Psoas muscle (tissue), 8 donors: ENCODE data around the gene ADGRB2. TPM values are rescaled to one million over a fixed set of nuclear protein-coding genes. Genes with fewer than 3 reads are reported as not detected.

ENCODE experiments used
- ATAC-seq, 4 donors: fragments of 200-7000 bp; cut with Tn5 transposase; one replicate each; pipeline ENCODE4 v1.9.1; 2020; ENCODE audit warnings: moderate library complexity in 3 of 4, mild to moderate bottlenecking in 2 of 4
- DNase-seq, 2 donors: peaks; one replicate each; pipeline ENCODE4 v3.0.0-alpha.2; 2020
- H3K27ac ChIP-seq: fragments of 200-600 bp; one replicate; pipeline ENCODE4 v1.8.0; 2022
- H3K27me3 ChIP-seq, 3 donors: fragments of 200-600 bp in 1 of 3; one replicate each; pipeline versions ENCODE4 v1.6.1 to v1.8.0; 2013 to 2022; ENCODE audit warnings: low read length in 2 of 3, mild to moderate bottlenecking in 2 of 3, moderate library complexity in 1 of 3; ENCODE audit not compliant: insufficient read depth in 3 of 3
- H3K36me3 ChIP-seq, 2 donors: fragments of 200-600 bp in 1 of 2; one replicate each; pipeline versions ENCODE4 v1.6.1 to v1.8.0; 2013 to 2022; ENCODE audit warnings: low read depth in 1 of 2, mild to moderate bottlenecking in 1 of 2, moderate library complexity in 1 of 2; ENCODE audit not compliant: insufficient read depth in 1 of 2
- H3K4me1 ChIP-seq: fragments of 200-600 bp; one replicate; pipeline ENCODE4 v1.8.0; 2022
- H3K4me3 ChIP-seq: fragments of 200-600 bp; one replicate; pipeline ENCODE4 v1.8.0; 2022; ENCODE audit warnings: mild to moderate bottlenecking
- H3K9me3 ChIP-seq: fragments of 200-600 bp; one replicate; pipeline ENCODE4 v1.8.0; 2022
- CTCF ChIP-seq: fragments of 200-600 bp; IDR thresholded peaks from one replicate; pipeline ENCODE4 v1.8.0; 2022; ENCODE audit warnings: antibody characterized with exemption
- WGBS, 3 donors: extraction: QIAGEN DNeasy Blood & Tissue Kit; methylation state at CpG; one replicate each; pipeline versions ENCODE4 v1.1.6 to v1.1.7; 2013; 5-methylcytosine and 5-hydroxymethylcytosine counted together
- intact Hi-C, 2 donors: fragments of 100-400 bp; cut with DNase I; formaldehyde crosslinking; loops; one replicate each; pipeline versions ENCODE4 v1.11.0 to v1.14.2; 2022
- polyA plus RNA-seq, 3 donors: library from polyadenylated mRNA; stranded (reverse); fragments of 200-250 nt; gene quantifications; one replicate each; pipeline ENCODE4 v1.2.3, GENCODE V29; 2013
- total RNA-seq, 4 donors: library from RNA; stranded (reverse); fragmentation: NEBNext Ultra II Directional in 2 of 4; extraction: Animal tissue kit (Norgen Biotek cat#: 25700) in 2 of 4; gene quantifications; one replicate each; pipeline versions ENCODE4 v1.2.1 to v1.2.4, GENCODE V29; 2021 to 2023
- donor health status: healthy with polysubstance abuse.
- donor health status: DM: no; HTN: no; CAD: no; lungs with moderate emphysema.
- donor health status: Bipolar disorder and iron deficiency.
- donor health status: healthy.
- donor health status: DM: yes; HTN: yes; CAD: no.
- donor health status: DM: no; HTN: no; CAD: no.
- donor health status: DM: no; HTN: no; CAD: no.
- donor health status: DM: yes; HTN: yes; CAD: no.

The ADGRB2 gene
- total and polyA plus RNA-seq, 7 donors: 0.44 to 1.8 (median 0.73) TPM

- Histone ChIP-seq H3K4me3 (no peak overlapping the region), H3K4me1 (no peaks in the 10 kb centered on the region), H3K27ac (no peak overlapping the region), H3K9me3 (no peaks in the 10 kb centered on the region), H3K27me3 (no peaks in the 10 kb centered on the region), H3K36me3 (no peaks in the 10 kb centered on the region)
- DNase-seq (peak in 1 of 2 donors; percentile 38), ATAC-seq (no peak)
- 60 to 69% (median 67%) methylated on average over 12 of the region's 12 CpGs for WGBS, 3 donors
- intact Hi-C loops: loop anchor here in 1 of 2 donors (10.0 kb wide), 1 partner anchor 218 kb away; no protein-coding TSS in a partner anchor
- no peak for TF ChIP-seq CTCF
These were observed 18.6 kb upstream of the ADGRB2 start for GRCh38 chr1:31782421-31783410.

GRCh38 chr1:31781756-31782371 is 17.7 kb upstream of the ADGRB2 start:
- peak in 1 of 4 donors; percentile 11 for ATAC-seq
- Histone ChIP-seq H3K4me3 (no peak overlapping the region), H3K36me3 (no peaks in the 10 kb centered on the region), H3K27ac (no peak overlapping the region), H3K9me3 (no peaks in the 10 kb centered on the region), H3K27me3 (no peaks in the 10 kb centered on the region), H3K4me1 (no peaks in the 10 kb centered on the region)
- TF ChIP-seq CTCF: no peak
- peak in 1 of 2 donors; percentile 52 for DNase-seq
- intact Hi-C loops: loop anchor here in 1 of 2 donors (10.0 kb wide), 1 partner anchor 217 kb away; no protein-coding TSS in a partner anchor
- 59 to 61% (median 61%) methylated on average over 17 to 18 of the region's 18 CpGs for WGBS, 3 donors

GRCh38 chr1:31781138-31781755 is 17.1 kb upstream of the ADGRB2 start:
- no peak for TF ChIP-seq CTCF
- Histone ChIP-seq H3K27me3 (no peaks in the 10 kb centered on the region), H3K36me3 (no peaks in the 10 kb centered on the region), H3K4me1 (no peaks in the 10 kb centered on the region), H3K9me3 (no peaks in the 10 kb centered on the region), H3K27ac (no peak overlapping the region), H3K4me3 (no peak overlapping the region)
- peak in 1 of 4 donors; percentile 24 for ATAC-seq
- WGBS, 3 donors: 65 to 79% (median 75%) methylated on average over 7 of the region's 7 CpGs
- peak in 1 of 2 donors; percentile 57 for DNase-seq
- intact Hi-C loops: loop anchor here in 1 of 2 donors (10.0 kb wide), 1 partner anchor 216 kb away; no protein-coding TSS in a partner anchor

- ATAC-seq: no peak
- peaks cover 0 to 6% (median 0%) of the 10 kb centered on the region in 3 donors for H3K27me3 ChIP-seq
- peak in 1 of 2 donors; percentile 0 for DNase-seq
- intact Hi-C loops: loop anchor here in 1 of 2 donors (10.0 kb wide), 1 partner anchor 216 kb away; no protein-coding TSS in a partner anchor
- no peaks in the 10 kb centered on the region for H3K36me3 ChIP-seq
- H3K4me3 ChIP-seq: no peak overlapping the region
- H3K9me3 ChIP-seq: no peaks in the 10 kb centered on the region
- no peak overlapping the region for H3K27ac ChIP-seq
- TF ChIP-seq CTCF: no peak
- WGBS, 3 donors: 88 to 92% (median 90%) methylated on average over 2 of the region's 2 CpGs
- H3K4me1 ChIP-seq: no peaks in the 10 kb centered on the region
These were observed 16.5 kb upstream of the ADGRB2 start for GRCh38 chr1:31780632-31781031.
